ENCODE data around the gene WRAP73.

The WRAP73 gene

DNA sequence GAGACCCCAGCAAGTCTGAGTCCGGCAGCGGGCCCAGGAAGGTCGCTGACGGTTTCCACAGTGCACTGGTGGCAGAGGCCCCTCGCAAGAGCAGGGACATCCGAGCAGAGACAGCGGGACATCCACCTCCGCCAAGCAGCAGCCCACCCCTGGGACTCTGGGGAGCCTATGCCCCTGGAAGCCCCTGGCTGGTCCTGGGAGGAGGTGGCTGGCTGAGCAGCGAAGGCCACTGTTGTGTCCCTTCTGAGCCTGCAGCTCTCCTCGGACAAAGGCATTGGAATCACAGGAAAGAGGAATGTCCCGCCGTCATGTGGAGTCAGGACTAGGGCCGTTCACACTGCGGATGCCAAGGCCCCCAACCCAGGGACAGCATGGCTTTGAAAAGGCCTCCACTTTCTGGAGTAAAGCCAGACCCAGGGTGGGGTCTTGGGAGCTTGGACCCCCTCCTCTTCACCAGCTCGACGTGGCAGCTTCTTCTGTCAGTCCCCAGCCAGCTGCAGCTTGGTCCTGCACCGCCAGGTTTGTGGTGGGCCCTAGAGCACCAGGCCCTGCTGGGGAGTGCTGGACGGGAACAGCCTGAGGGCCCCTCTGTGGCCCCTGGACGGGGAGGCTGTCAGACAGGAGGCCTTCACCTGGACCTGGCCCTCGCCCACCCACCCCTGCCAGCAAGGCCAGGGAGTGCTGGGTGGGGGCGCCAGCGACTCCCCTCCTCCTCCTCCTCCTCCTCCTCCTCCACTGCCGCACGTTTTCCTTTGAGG lies 40.0 kb downstream of the WRAP73 start:
- DNase-seq, result no peak

GRCh38 chr1:3609016-3609768 lies 40.7 kb downstream of the WRAP73 start:
- no peak for DNase-seq

DNA sequence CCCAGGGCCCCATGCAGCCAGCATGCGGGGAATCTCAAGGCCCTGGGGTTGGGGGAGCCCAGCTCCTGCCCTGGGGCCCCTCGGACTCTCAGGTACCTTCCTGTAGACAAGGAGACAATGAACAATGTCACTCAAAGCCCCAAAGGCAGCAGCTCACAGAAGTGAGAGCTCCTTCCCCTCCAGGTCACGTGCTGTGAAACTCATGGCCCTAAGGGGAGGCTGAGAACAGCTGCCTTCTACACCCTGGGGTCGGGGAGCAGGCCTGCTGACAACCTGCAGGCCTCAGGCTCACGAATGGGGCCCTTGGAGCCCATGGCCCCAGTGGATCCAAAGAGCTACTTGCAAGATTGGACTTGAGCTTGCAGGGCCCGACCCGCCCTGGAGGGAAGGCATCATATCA lies 41.7 kb downstream of the WRAP73 start:
- DNase-seq, result no peak

DNA sequence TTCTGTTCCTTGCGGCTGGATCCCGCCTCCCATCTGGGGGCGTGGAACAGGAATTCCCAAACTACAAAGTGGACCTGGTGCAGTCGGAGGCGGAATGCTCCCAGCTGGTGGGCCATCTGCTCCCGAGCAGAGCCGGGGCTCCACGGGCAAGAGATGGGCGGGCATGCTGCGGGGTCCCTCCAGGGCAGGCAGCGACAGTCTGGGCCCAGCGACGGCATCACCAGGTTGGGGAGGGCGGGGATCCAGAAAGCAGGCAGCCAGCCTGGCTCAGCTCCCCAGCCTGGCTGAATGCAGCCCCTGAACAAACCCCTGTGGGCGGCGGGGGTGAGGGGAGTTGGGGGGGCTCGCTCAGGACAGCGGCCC lies 42.2 kb downstream of the WRAP73 start:
- no peak for DNase-seq

- DNase-seq, result no peak
Observed at GRCh38 chr1:3606779-3607702, 42.9 kb downstream of the WRAP73 start.

DNA sequence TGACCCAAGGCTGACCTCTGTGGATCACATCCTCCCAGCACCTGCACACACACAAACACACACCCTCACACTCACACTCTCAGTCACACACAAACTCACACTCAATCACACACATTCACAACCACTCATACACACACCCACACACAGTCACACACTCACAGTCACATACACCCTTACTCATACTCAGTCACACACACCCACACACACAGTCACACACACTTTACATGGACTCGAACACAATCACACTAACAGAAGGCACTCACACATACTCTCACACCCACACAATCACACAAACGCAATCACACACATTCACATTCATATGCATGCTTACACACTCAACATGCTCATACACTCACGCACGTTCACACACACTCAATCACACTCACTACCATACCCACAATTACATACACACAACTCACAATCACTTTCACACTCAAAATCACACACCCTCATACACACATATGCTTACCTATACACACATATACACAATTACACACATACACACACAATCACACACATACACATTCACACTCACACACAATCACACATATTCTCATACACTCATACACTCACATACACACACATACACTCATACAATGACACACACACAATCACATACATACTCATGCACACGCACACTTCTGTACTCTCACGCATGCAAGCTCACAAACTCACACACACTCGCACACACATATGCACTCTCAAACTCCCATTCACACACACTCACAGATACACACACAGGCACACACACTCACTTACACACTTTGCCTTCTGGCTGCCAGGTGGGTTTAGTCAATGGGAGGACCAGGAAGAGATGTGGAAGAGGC lies 44.7 kb downstream of the WRAP73 start:
- DNase-seq, result no peak

DNA sequence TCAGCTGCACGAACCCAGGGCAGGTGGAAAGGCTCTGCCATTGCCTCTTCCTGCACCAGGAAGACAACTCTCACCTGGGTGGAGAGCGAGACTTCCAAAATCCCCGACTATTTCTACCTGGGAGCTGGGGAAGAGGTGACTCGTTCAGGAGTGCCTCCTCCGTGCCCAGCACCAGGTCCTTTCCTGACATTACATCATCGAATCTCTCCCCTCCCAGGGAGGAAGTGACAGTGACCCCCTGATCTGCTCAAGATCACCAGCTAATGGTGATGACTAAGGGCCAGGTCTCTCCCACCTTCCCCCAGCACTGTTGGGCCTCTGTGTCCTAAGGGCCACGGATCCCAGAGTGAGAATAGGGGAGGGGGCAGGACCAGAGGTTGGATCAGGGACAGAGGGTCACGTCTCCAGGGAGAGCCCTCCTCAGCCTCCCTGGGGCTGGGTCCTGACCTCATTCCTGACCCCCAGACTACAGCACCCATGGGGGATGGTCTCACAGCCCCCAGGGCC lies 45.4 kb downstream of the WRAP73 start:
- no peak for DNase-seq

DNA sequence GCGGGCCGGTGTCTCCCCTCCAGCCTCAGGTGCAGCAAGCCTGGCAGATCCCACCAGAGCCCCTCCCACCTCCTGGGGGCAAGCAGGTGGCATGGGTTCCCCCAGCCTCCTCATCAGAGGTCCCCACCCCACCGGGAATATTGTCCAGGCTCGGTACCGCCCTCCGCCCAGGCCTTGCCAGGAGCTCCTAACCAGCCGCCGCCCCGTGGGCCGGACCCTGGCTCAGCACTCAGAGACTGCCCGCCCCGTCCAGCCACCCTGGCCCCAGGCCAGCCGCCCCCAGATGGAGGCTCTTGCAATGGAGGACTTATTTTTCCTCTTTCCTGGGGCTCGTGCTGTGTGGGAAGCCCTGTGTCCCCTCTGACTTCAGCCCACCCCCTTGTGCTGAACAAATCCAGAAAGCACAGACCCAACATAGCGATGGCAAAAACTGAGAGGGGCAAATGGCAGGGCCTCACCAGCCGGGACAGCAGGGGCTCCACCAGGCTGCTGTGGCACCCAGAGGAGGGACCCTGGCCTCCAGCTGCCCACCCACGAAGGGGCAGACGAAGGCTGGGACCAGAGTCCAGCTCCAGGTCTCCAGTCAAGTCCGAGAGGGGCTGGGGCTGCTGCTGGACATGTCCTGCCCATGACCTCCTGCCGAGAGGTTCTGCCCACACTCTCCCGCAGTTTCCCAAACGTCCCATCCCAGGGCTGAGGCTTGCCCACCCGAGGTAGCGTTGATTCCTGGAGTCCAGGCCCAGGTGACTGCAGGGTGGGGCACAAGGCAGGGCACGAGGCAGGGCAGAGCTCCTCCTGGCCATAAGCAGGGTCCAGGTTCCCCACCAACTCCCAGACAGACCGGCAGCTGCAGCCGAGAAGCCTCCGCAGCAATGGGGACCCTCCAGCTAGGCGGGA lies 46.1 kb downstream of the WRAP73 start:
- DNase-seq, result no peak

GRCh38 chr1:3603156-3603555 lies 46.7 kb downstream of the WRAP73 start:
- no peak for DNase-seq

DNA sequence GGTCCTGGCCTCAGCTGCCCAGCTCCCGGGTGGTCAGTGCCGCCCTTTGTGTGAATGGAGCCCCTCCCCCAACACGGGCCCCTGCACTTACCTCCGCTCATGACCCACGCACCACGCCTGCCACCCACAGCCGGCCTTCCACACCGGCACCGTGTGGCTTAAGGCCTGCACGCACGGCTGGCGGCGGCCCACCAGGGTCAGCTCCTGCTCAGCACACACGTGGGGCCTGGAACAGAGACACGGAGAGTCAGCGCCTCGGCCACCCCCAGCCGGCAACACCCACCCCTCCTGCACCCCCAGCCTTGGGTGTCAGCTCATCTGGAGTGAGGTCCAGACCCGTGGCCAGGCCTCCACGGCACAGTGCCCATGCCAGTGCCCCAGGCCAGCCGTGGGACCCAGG lies 47.5 kb downstream of the WRAP73 start:
- no peak for DNase-seq

- DNase-seq, result no peak
Observed at GRCh38 chr1:3601743-3602142, 48.2 kb downstream of the WRAP73 start.

GRCh38 chr1:3600354-3600753 lies 49.5 kb downstream of the WRAP73 start:
- DNase-seq, result no peak

DNA sequence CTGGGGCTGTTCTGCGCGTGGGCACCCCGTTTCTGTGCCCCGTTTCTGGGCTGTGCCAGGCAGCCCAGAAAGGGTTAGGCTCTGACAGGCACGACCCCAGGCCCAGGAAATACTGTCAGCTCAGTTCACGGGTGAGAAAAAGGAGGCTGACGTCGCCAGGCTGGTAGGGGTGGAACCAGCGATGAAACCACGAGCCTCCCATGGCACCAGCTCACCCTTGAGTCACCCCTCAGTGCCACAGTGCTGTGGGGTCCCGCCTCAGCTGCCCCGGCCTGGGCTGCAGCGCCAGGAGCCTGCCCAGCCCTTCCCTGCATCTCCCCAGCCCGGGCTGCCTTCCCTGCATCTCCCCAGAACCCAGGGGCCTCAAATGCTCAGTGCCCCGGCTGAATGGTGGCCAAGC lies 50.1 kb downstream of the WRAP73 start:
- DNase-seq, result no peak

GRCh38 chr1:3599286-3599811 lies 50.6 kb downstream of the WRAP73 start:
- DNase-seq, result peak; percentile 46

- peak; percentile 86 for DNase-seq
Observed at GRCh38 chr1:3598522-3599285, 51.2 kb downstream of the WRAP73 start.

DNA sequence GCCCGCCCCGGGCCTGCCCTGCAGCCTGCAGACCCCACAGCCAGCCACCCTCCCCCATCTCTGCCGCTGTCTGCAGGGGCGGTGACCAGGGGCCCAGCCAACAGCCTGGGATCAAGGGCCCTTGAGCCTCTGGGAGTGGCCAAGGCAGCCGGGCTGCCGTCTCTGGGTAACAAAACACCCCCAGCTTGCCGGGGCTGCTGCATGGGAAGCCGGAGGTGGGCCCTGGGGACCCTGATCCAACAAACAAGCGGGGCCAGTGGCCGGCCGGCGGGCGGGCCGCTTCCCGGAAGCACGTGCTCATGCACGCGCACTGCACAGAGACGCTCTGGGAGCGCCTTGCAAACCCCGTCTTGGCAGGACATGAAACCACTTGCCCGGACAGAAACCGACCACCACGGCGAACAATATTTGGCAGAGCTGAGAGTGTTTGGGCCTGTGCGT lies 51.8 kb downstream of the WRAP73 start:
- DNase-seq, result peak; percentile 83

- DNase-seq, result no peak
Observed at GRCh38 chr1:3597599-3597964, 52.3 kb downstream of the WRAP73 start.

- DNase-seq, result no peak
Observed at GRCh38 chr1:3596663-3597598, 53.0 kb downstream of the WRAP73 start.

DNA sequence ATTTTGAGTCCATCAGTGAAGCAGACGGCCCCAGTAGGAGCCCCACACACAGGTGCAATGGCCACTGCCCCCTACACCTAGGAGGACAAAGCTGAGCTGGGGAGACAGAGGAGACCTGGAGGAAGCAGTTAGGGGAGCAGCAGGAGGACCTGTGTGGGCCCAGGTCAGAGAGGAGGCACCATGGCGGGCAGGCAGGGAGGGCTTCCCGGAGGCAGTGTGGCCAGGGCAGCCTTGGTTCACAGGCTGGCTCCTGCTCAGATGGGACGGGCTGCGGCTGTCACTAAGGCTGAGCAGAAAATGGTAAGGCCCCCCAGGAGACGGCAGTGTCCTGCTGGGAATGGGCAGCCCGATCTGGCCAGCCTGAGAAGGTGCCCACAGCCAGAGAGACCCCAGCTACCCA lies 54.0 kb downstream of the WRAP73 start:
- DNase-seq, result no peak
